SJCRH30 (cell line): ENCODE data around the gene OTOA. TPM values are rescaled to one million over a fixed set of nuclear protein-coding genes. Genes with fewer than 3 reads are reported as not detected.
"Not testable (repeated sequence)": the region's sequence is repeated elsewhere in the genome, so short reads cannot be mapped to it uniquely, and the experiment has no call there.

Source experiments
- DNase-seq, 2 experiments: peaks; one replicate each; pipeline ENCODE4 v3.0.0-alpha.2; 2015 to 2020
- H3K27ac ChIP-seq: fragments of 250-450 bp; sonication (Bioruptor Pico); 2 replicates; pipeline ENCODE4 v1.5.1; 2020; ENCODE audit warnings: mild to moderate bottlenecking, moderate library complexity
- H3K27me3 ChIP-seq: fragments of 250-450 bp; sonication (Bioruptor Pico); 2 replicates; pipeline ENCODE4 v1.5.1; 2020; ENCODE audit warnings: mild to moderate bottlenecking, moderate library complexity
- H3K36me3 ChIP-seq: fragments of 250-450 bp; sonication (Bioruptor Pico); 2 replicates; pipeline ENCODE4 v1.5.1; 2020; ENCODE audit warnings: mild to moderate bottlenecking, moderate library complexity
- H3K4me1 ChIP-seq: fragments of 250-450 bp; sonication (Bioruptor Pico); 2 replicates; pipeline ENCODE4 v1.5.1; 2020; ENCODE audit warnings: mild to moderate bottlenecking, moderate library complexity
- H3K4me3 ChIP-seq: fragments of 250-450 bp; sonication (Bioruptor Pico); 2 replicates; pipeline ENCODE4 v1.5.1; 2020; ENCODE audit warnings: mild to moderate bottlenecking, moderate library complexity
- H3K9me3 ChIP-seq: fragments of 250-450 bp; sonication (Bioruptor Pico); replicated peaks from 2 replicates; pipeline ENCODE4 v1.5.1; 2020; ENCODE audit warnings: mild to moderate bottlenecking, moderate library complexity
- total RNA-seq: library from RNA; depleted of rRNA; stranded (reverse); fragments of >200 nt; shearing (Covaris generic); gene quantifications from 2 replicates; pipeline ENCODE4 v1.2.3, GENCODE V29; 2014

Gene OTOA
- total RNA-seq, 1 experiment from 2014 or later: not detected

- not testable (repeated sequence) for H3K4me1 ChIP-seq, H3K27ac ChIP-seq, DNase-seq, H3K9me3 ChIP-seq, H3K4me3 ChIP-seq, H3K27me3 ChIP-seq
- peaks cover 10% of the 10 kb centered on the region for H3K36me3 ChIP-seq
These were observed 31.7 kb upstream of the OTOA start for GRCh38 chr16:21631951-21632575.

GRCh38 chr16:21634216-21634615 is 29.6 kb upstream of the OTOA start:
- H3K36me3 ChIP-seq: peaks cover 6% of the 10 kb centered on the region
- no peak for DNase-seq
- no peaks in the 10 kb centered on the region for H3K4me1 ChIP-seq

GRCh38 chr16:21635694-21636093 is 28.1 kb upstream of the OTOA start:
- H3K36me3 ChIP-seq, H3K4me3 ChIP-seq, DNase-seq, H3K4me1 ChIP-seq, H3K27me3 ChIP-seq, H3K9me3 ChIP-seq, H3K27ac ChIP-seq: not testable (repeated sequence)

More at GRCh38 chr16:21634216-21634615, 29.6 kb upstream of the OTOA start:
- Histone ChIP-seq H3K27ac (no peak overlapping the region), H3K27me3 (no peaks in the 10 kb centered on the region), H3K4me3 (no peak overlapping the region), H3K9me3 (no peaks in the 10 kb centered on the region)

- Histone ChIP-seq H3K27ac (no peak overlapping the region), H3K4me3 (no peak overlapping the region), H3K9me3 (no peaks in the 10 kb centered on the region), H3K36me3 (no peaks in the 10 kb centered on the region), H3K27me3 (no peaks in the 10 kb centered on the region), H3K4me1 (no peaks in the 10 kb centered on the region)
- DNase-seq: no peak
These were observed 26.5 kb upstream of the OTOA start for GRCh38 chr16:21637032-21637968.

- Histone ChIP-seq H3K27me3 (no peaks in the 10 kb centered on the region), H3K9me3 (no peaks in the 10 kb centered on the region), H3K4me3 (no peak overlapping the region), H3K36me3 (no peaks in the 10 kb centered on the region), H3K27ac (no peak overlapping the region), H3K4me1 (no peaks in the 10 kb centered on the region)
- DNase-seq: no peak
These were observed 25.2 kb upstream of the OTOA start for GRCh38 chr16:21638573-21638975.

GRCh38 chr16:21639493-21639892 is 24.3 kb upstream of the OTOA start:
- DNase-seq: no peak
- H3K27ac ChIP-seq: no peak overlapping the region
- no peaks in the 10 kb centered on the region for H3K9me3 ChIP-seq
- no peaks in the 10 kb centered on the region for H3K27me3 ChIP-seq
- no peak overlapping the region for H3K4me3 ChIP-seq
- H3K36me3 ChIP-seq: no peaks in the 10 kb centered on the region
- no peaks in the 10 kb centered on the region for H3K4me1 ChIP-seq

- no peaks in the 10 kb centered on the region for H3K9me3 ChIP-seq
- H3K27ac ChIP-seq: no peak overlapping the region
- no peak for DNase-seq
- no peak overlapping the region for H3K4me3 ChIP-seq
- no peaks in the 10 kb centered on the region for H3K27me3 ChIP-seq
- H3K4me1 ChIP-seq: no peaks in the 10 kb centered on the region
- no peaks in the 10 kb centered on the region for H3K36me3 ChIP-seq
These were observed 21.9 kb upstream of the OTOA start for GRCh38 chr16:21641916-21642315.

GRCh38 chr16:21642861-21643260 is 20.9 kb upstream of the OTOA start:
- DNase-seq: no peak
- H3K36me3 ChIP-seq: no peaks in the 10 kb centered on the region
- no peaks in the 10 kb centered on the region for H3K27me3 ChIP-seq
- H3K27ac ChIP-seq: no peak overlapping the region
- no peaks in the 10 kb centered on the region for H3K9me3 ChIP-seq
- no peaks in the 10 kb centered on the region for H3K4me1 ChIP-seq
- no peak overlapping the region for H3K4me3 ChIP-seq

GRCh38 chr16:21643785-21644184 is 20.0 kb upstream of the OTOA start:
- Histone ChIP-seq H3K27me3 (no peaks in the 10 kb centered on the region), H3K4me3 (no peak overlapping the region), H3K9me3 (no peaks in the 10 kb centered on the region), H3K36me3 (no peaks in the 10 kb centered on the region), H3K4me1 (no peaks in the 10 kb centered on the region), H3K27ac (no peak overlapping the region)
- DNase-seq: no peak

- DNase-seq: no peak
- Histone ChIP-seq H3K27me3 (no peaks in the 10 kb centered on the region), H3K27ac (no peak overlapping the region), H3K36me3 (no peaks in the 10 kb centered on the region), H3K9me3 (no peaks in the 10 kb centered on the region), H3K4me1 (no peaks in the 10 kb centered on the region), H3K4me3 (no peak overlapping the region)
These were observed 19.1 kb upstream of the OTOA start for GRCh38 chr16:21644674-21645073.

GRCh38 chr16:21645261-21645721 is 18.5 kb upstream of the OTOA start:
- H3K4me1 ChIP-seq: no peaks in the 10 kb centered on the region
- no peak overlapping the region for H3K27ac ChIP-seq
- no peak overlapping the region for H3K4me3 ChIP-seq

GRCh38 chr16:21646091-21646490 is 17.7 kb upstream of the OTOA start:
- H3K4me1 ChIP-seq: no peaks in the 10 kb centered on the region
- H3K4me3 ChIP-seq: no peak overlapping the region
- DNase-seq: no peak
- H3K27me3 ChIP-seq: no peaks in the 10 kb centered on the region
- H3K36me3 ChIP-seq: no peaks in the 10 kb centered on the region
- no peaks in the 10 kb centered on the region for H3K9me3 ChIP-seq
- no peak overlapping the region for H3K27ac ChIP-seq

More at GRCh38 chr16:21645261-21645721, 18.5 kb upstream of the OTOA start:
- Histone ChIP-seq H3K36me3 (no peaks in the 10 kb centered on the region), H3K9me3 (no peaks in the 10 kb centered on the region), H3K27me3 (no peaks in the 10 kb centered on the region)
- DNase-seq: no peak

GRCh38 chr16:21646721-21647561 is 16.8 kb upstream of the OTOA start:
- no peak overlapping the region for H3K4me3 ChIP-seq
- no peaks in the 10 kb centered on the region for H3K9me3 ChIP-seq
- H3K27ac ChIP-seq: no peak overlapping the region
- no peaks in the 10 kb centered on the region for H3K27me3 ChIP-seq
- H3K36me3 ChIP-seq: no peaks in the 10 kb centered on the region
- no peak for DNase-seq
- no peaks in the 10 kb centered on the region for H3K4me1 ChIP-seq

GRCh38 chr16:21647562-21648164 is 16.1 kb upstream of the OTOA start:
- DNase-seq: no peak
- Histone ChIP-seq H3K27me3 (no peaks in the 10 kb centered on the region), H3K4me1 (no peaks in the 10 kb centered on the region), H3K27ac (no peak overlapping the region), H3K9me3 (no peaks in the 10 kb centered on the region), H3K36me3 (no peaks in the 10 kb centered on the region), H3K4me3 (no peak overlapping the region)
